ENCODE results near the gene FKBP15. TPM values are rescaled to one million over a fixed set of nuclear protein-coding genes. Genes with fewer than 3 reads are reported as not detected.
"Not testable (repeated sequence)": the region's sequence is repeated elsewhere in the genome, so short reads cannot be mapped to it uniquely, and the experiment has no call there.

Gene FKBP15
- total RNA-seq, 1 donor from 2014 or later: 26.4 TPM

GRCh38 chr9:113150670-113151611, 70.1 kb downstream of the FKBP15 start, which contains the start of gene SLC31A2:
SLC31A2 (plus strand) TSS chr9:113151007; CDS start chr9:113151075, 68 bp downstream.
- Histone ChIP-seq H3K27ac (ENCODE audit: low read depth, low read length) (peak within 1 kb of the TSS; percentile 21), H3K4me1 (ENCODE audit: insufficient read depth, low read length) (peaks cover 11% of the 10 kb centered on the region), H3K4me3 (ENCODE audit: insufficient read depth, low read depth, low read length) (peak within 1 kb of the TSS; percentile 73), H3K4me2 (ENCODE audit: low read length) (peak within 1 kb of the TSS; percentile 84), H2AFZ (ENCODE audit: low read depth, low read length) (peak within 1 kb of the TSS; percentile 91), H3K9ac (ENCODE audit: low read length) (peak within 1 kb of the TSS; percentile 81), H3K9me3 (ENCODE audit: insufficient read depth, low read depth, low read length) (no peaks in the 10 kb centered on the region), H4K20me1 (ENCODE audit: insufficient read depth, low read length) (peaks cover 11% of the 10 kb centered on the region), H3K27me3 (ENCODE audit: insufficient read depth, low read length) (no peaks in the 10 kb centered on the region), H3K36me3 (ENCODE audit: insufficient read depth, low read length) (peaks cover 3% of the 10 kb centered on the region), H3K79me2 (ENCODE audit: insufficient read depth, low read length) (no peaks in the 10 kb centered on the region)
- no peaks in the 10 kb centered on the region for H3K27me3 Mint-ChIP-seq (ENCODE audit: low read depth, unreplicated experiment)
- FAIRE-seq (no peak), DNase-seq (ENCODE audit: low read depth) (peak; percentile 71)
- peaks cover 6% of the 10 kb centered on the region for H3K9me3 Mint-ChIP-seq (ENCODE audit: unreplicated experiment)
- peaks cover 14% of the 10 kb centered on the region for H3K4me1 Mint-ChIP-seq (ENCODE audit: low read depth, unreplicated experiment)
- peak within 1 kb of the TSS; percentile 84 for H3K4me3 Mint-ChIP-seq (ENCODE audit: unreplicated experiment)
- TF ChIP-seq EZH2 (IDR thresholded peaks at IDR 0.05; ENCODE audit: insufficient read depth, low read length): no peak
- TF ChIP-seq, protein P1, sequence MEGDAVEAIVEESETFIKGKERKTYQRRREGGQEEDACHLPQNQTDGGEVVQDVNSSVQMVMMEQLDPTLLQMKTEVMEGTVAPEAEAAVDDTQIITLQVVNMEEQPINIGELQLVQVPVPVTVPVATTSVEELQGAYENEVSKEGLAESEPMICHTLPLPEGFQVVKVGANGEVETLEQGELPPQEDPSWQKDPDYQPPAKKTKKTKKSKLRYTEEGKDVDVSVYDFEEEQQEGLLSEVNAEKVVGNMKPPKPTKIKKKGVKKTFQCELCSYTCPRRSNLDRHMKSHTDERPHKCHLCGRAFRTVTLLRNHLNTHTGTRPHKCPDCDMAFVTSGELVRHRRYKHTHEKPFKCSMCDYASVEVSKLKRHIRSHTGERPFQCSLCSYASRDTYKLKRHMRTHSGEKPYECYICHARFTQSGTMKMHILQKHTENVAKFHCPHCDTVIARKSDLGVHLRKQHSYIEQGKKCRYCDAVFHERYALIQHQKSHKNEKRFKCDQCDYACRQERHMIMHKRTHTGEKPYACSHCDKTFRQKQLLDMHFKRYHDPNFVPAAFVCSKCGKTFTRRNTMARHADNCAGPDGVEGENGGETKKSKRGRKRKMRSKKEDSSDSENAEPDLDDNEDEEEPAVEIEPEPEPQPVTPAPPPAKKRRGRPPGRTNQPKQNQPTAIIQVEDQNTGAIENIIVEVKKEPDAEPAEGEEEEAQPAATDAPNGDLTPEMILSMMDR (IDR thresholded peaks at IDR 0.05; ENCODE audit: insufficient read depth, low read depth, low read length): no peak
- H3K36me3 Mint-ChIP-seq (ENCODE audit: low read depth, unreplicated experiment): no peaks in the 10 kb centered on the region
- peak within 1 kb of the TSS; percentile 18 for H3K27ac Mint-ChIP-seq (ENCODE audit: unreplicated experiment)

DNA sequence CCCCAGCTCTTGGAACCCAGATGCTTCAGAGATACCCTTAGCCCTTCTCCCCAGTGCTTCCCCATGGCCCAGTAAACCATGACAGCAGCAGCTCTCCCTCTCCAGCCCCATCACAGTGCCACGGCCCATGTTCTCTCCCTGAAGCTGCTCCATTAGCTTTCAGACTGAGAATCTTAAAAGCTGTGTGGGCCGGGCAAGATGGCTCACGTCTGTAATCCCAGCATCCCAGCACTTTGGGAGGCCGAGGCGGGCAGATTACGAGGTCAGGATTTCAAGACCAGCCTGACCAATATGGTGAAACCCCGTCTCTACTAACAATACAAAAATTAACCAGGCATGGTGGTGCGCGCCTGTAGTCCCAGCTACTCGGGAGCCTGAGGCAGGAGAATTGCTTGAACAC, 71.5 kb downstream of the FKBP15 start:
- not testable (repeated sequence) for H3K27me3 ChIP-seq (ENCODE audit: insufficient read depth, low read length); H3K36me3 Mint-ChIP-seq (ENCODE audit: low read depth, unreplicated experiment); H3K9me3 Mint-ChIP-seq (ENCODE audit: unreplicated experiment); H3K36me3 ChIP-seq (ENCODE audit: insufficient read depth, low read length); H3K9me3 ChIP-seq (ENCODE audit: insufficient read depth, low read depth, low read length); H3K79me2 ChIP-seq (ENCODE audit: insufficient read depth, low read length); H4K20me1 ChIP-seq (ENCODE audit: insufficient read depth, low read length); H3K27ac ChIP-seq (ENCODE audit: low read depth, low read length); H3K4me2 ChIP-seq (ENCODE audit: low read length); H3K27me3 Mint-ChIP-seq (ENCODE audit: low read depth, unreplicated experiment); H3K27ac Mint-ChIP-seq (ENCODE audit: unreplicated experiment); H3K4me3 Mint-ChIP-seq (ENCODE audit: unreplicated experiment); H3K4me3 ChIP-seq (ENCODE audit: insufficient read depth, low read depth, low read length); FAIRE-seq; H3K9ac ChIP-seq (ENCODE audit: low read length); DNase-seq (ENCODE audit: low read depth); H2AFZ ChIP-seq (ENCODE audit: low read depth, low read length)
- peaks cover 11% of the 10 kb centered on the region for H3K4me1 ChIP-seq (ENCODE audit: insufficient read depth, low read length)
- peaks cover 11% of the 10 kb centered on the region for H3K4me1 Mint-ChIP-seq (ENCODE audit: low read depth, unreplicated experiment)

DNA sequence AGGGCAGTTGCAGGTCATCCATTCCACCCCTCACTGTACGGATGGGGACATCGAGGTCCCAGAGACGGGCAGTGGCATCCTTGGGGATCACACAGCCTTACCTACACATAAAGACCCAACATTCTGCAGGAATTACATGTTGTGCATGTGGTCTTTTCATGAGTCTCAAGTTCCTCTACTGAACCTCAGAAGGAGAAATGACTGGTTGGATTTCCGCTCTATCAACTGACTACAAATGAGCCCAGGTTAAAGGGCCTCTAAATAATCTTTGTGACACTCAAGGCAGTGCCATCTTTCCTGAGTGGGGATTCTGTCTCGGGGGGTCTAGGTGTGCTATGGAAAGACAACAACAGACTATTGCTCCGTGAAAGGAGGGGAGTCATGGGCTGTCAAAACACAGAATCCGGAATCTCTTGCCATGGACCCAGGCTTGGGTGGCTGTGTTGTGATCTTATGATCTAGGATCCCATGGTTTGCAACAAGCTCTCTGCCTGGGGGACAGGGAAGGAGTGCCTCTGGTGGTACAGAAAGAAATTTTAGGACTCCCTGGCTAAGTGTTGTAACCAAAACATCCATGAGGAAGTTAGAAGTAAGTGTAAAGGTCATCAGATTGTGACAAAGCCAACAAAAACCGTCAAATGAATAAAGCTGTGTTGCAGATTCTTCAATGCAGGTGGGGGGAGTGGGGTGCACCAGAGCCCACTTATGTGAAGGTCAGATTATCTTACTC, 72.1 kb downstream of the FKBP15 start:
- no peak overlapping the region for H3K4me3 ChIP-seq (ENCODE audit: insufficient read depth, low read depth, low read length)
- H2AFZ ChIP-seq (ENCODE audit: low read depth, low read length): no peak overlapping the region
- H3K4me2 ChIP-seq (ENCODE audit: low read length): no peak overlapping the region
- H3K9me3 ChIP-seq (ENCODE audit: insufficient read depth, low read depth, low read length): no peaks in the 10 kb centered on the region
- FAIRE-seq: no peak
- Mint-ChIP-seq H3K27me3 (ENCODE audit: low read depth, unreplicated experiment) (no peaks in the 10 kb centered on the region), H3K9me3 (ENCODE audit: unreplicated experiment) (peaks cover 9% of the 10 kb centered on the region), H3K27ac (ENCODE audit: unreplicated experiment) (no peak overlapping the region), H3K4me1 (ENCODE audit: low read depth, unreplicated experiment) (peaks cover 11% of the 10 kb centered on the region), H3K4me3 (ENCODE audit: unreplicated experiment) (no peak overlapping the region), H3K36me3 (ENCODE audit: low read depth, unreplicated experiment) (no peaks in the 10 kb centered on the region)
- H4K20me1 ChIP-seq (ENCODE audit: insufficient read depth, low read length): peaks cover 4% of the 10 kb centered on the region
- H3K36me3 ChIP-seq (ENCODE audit: insufficient read depth, low read length): peaks cover 3% of the 10 kb centered on the region
- H3K27me3 ChIP-seq (ENCODE audit: insufficient read depth, low read length): peaks cover 5% of the 10 kb centered on the region
- H3K79me2 ChIP-seq (ENCODE audit: insufficient read depth, low read length): no peaks in the 10 kb centered on the region
- H3K4me1 ChIP-seq (ENCODE audit: insufficient read depth, low read length): peaks cover 6% of the 10 kb centered on the region
- no peak overlapping the region for H3K9ac ChIP-seq (ENCODE audit: low read length)
- no peak overlapping the region for H3K27ac ChIP-seq (ENCODE audit: low read depth, low read length)
- TF ChIP-seq, protein P1 (IDR thresholded peaks at IDR 0.05; ENCODE audit: insufficient read depth, low read depth, low read length): no peak
- no peak for TF ChIP-seq EZH2 (IDR thresholded peaks at IDR 0.05; ENCODE audit: insufficient read depth, low read length)
- no peak for DNase-seq (ENCODE audit: low read depth)

Measured in astrocyte (in vitro differentiated cells and primary cell).